Neural progenitor cell (in vitro differentiated cells): ENCODE results near the gene KIF26B. TPM values are rescaled to one million over a fixed set of nuclear protein-coding genes. Genes with fewer than 3 reads are reported as not detected.

Source experiments
- DNase-seq: peaks from one replicate; pipeline ENCODE4 v3.0.0-alpha.2; 2016; ENCODE audit warnings: low spot score
- H2AFZ ChIP-seq: fragments of 200-600 bp; sonication (generic); replicated peaks from 2 replicates; pipeline ENCODE4 v1.6.1; 2016; ENCODE audit warnings: antibody characterized with exemption
- H3F3A ChIP-seq: fragments of 200-600 bp; sonication (generic); 2 replicates; pipeline ENCODE4 v1.6.1; 2016; ENCODE audit warnings: antibody characterized with exemption, low read depth
- H3K27ac ChIP-seq: fragments of 200-600 bp; sonication (generic); 2 replicates; pipeline ENCODE4 v1.5.1; 2016; ENCODE audit warnings: mild to moderate bottlenecking
- H3K27me3 ChIP-seq: fragments of 200-600 bp; sonication (generic); 2 replicates; pipeline ENCODE4 v1.6.1; 2016; ENCODE audit warnings: mild to moderate bottlenecking, moderate library complexity
- H3K36me3 ChIP-seq: fragments of 200-600 bp; sonication (generic); 2 replicates; pipeline ENCODE4 v1.5.1; 2016
- H3K4me1 ChIP-seq: fragments of 200-600 bp; sonication (generic); 2 replicates; pipeline ENCODE4 v1.6.1; 2016; ENCODE audit warnings: mixed run types
- H3K4me2 ChIP-seq: fragments of 200-600 bp; sonication (generic); 2 replicates; pipeline ENCODE4 v1.6.1; 2016
- H3K4me3 ChIP-seq: fragments of 200-600 bp; sonication (generic); 2 replicates; pipeline ENCODE4 v1.5.1; 2016
- H3K79me2 ChIP-seq: fragments of 200-600 bp; sonication (generic); 2 replicates; pipeline ENCODE4 v1.6.1; 2016; ENCODE audit warnings: low read depth
- H3K9ac ChIP-seq: fragments of 200-600 bp; sonication (generic); 2 replicates; pipeline ENCODE4 v1.6.1; 2016
- H3K9me3 ChIP-seq: fragments of 200-600 bp; sonication (generic); 2 replicates; pipeline ENCODE4 v1.5.1; 2016; ENCODE audit warnings: low read depth
- H4K20me1 ChIP-seq: fragments of 200-600 bp; sonication (generic); 2 replicates; pipeline ENCODE4 v1.6.1; 2016; ENCODE audit warnings: low read depth
- H3K27ac Mint-ChIP-seq: 3 replicates; pipeline ENCODE4 v1.8.0; 2021; ENCODE audit warnings: mixed read lengths
- H3K27me3 Mint-ChIP-seq: 2 replicates; pipeline ENCODE4 v1.8.0; 2022; ENCODE audit warnings: low read depth, mild to moderate bottlenecking, inconsistent platforms, moderate library complexity, mixed read lengths; ENCODE audit not compliant: insufficient read depth
- H3K36me3 Mint-ChIP-seq: 3 replicates; pipeline ENCODE4 v1.8.0; 2021; ENCODE audit warnings: mixed read lengths
- H3K4me1 Mint-ChIP-seq: 3 replicates; pipeline ENCODE4 v1.8.0; 2021; ENCODE audit warnings: mixed read lengths
- H3K4me3 Mint-ChIP-seq: 3 replicates; pipeline ENCODE4 v1.8.0; 2021; ENCODE audit warnings: mild to moderate bottlenecking, moderate library complexity, mixed read lengths
- H3K9me3 Mint-ChIP-seq: 3 replicates; pipeline ENCODE4 v1.8.0; 2020; ENCODE audit warnings: mixed read lengths
- CTCF ChIP-seq: fragments of 200-600 bp; sonication (generic); IDR thresholded peaks from 2 replicates; pipeline ENCODE4 v1.5.1; 2017; ENCODE audit warnings: antibody characterized with exemption, mild to moderate bottlenecking
- EZH2 ChIP-seq: fragments of 200-600 bp; sonication (generic); IDR thresholded peaks from 2 replicates; pipeline ENCODE4 v1.6.1; 2017; ENCODE audit warnings: antibody characterized with exemption, mild to moderate bottlenecking, moderate library complexity
- EZH2phosphoT487 ChIP-seq: fragments of 200-600 bp; sonication (generic); IDR thresholded peaks from 2 replicates; pipeline ENCODE4 v1.6.1; 2017; ENCODE audit warnings: antibody characterized with exemption
- total RNA-seq: library from RNA; depleted of rRNA; stranded (reverse); fragments of >200 nt; gene quantifications from 2 replicates; pipeline ENCODE4 v1.2.3, GENCODE V29; 2015; ENCODE audit warnings: low replicate concordance

KIF26B gene
- total RNA-seq, 1 donor from 2014 or later, result 0.47 TPM

- Histone ChIP-seq H3K9me3 (no peaks in the 10 kb centered on the region), H3K36me3 (no peaks in the 10 kb centered on the region), H3K4me3 (no peak overlapping the region), H3K9ac (no peak overlapping the region), H3K27ac (no peak overlapping the region), H3K4me1 (no peaks in the 10 kb centered on the region), H3K4me2 (no peak overlapping the region), H2AFZ (no peak overlapping the region), H4K20me1 (no peaks in the 10 kb centered on the region), H3K27me3 (no peaks in the 10 kb centered on the region), H3K79me2 (no peaks in the 10 kb centered on the region), H3F3A (no peaks in the 10 kb centered on the region)
- Mint-ChIP-seq H3K36me3 (peaks cover 4% of the 10 kb centered on the region), H3K4me1 (peaks cover 17% of the 10 kb centered on the region), H3K27me3 (peaks cover 2% of the 10 kb centered on the region), H3K4me3 (no peak overlapping the region), H3K27ac (peak overlapping the region; percentile 11), H3K9me3 (no peaks in the 10 kb centered on the region)
- no peak for TF ChIP-seq EZH2
- TF ChIP-seq CTCF, result no peak
- no peak for DNase-seq
Observed at GRCh38 chr1:245292553-245292952, 137.8 kb downstream of the KIF26B start.

GRCh38 chr1:245294020-245294419, 139.2 kb downstream of the KIF26B start:
- DNase-seq, result no peak
- H3K36me3 ChIP-seq, result no peaks in the 10 kb centered on the region
- Mint-ChIP-seq H3K27me3 (peaks cover 2% of the 10 kb centered on the region), H3K4me3 (no peak overlapping the region), H3K9me3 (no peaks in the 10 kb centered on the region), H3K4me1 (peaks cover 17% of the 10 kb centered on the region), H3K36me3 (peaks cover 2% of the 10 kb centered on the region), H3K27ac (no peak overlapping the region)
- H4K20me1 ChIP-seq, result no peaks in the 10 kb centered on the region
- no peaks in the 10 kb centered on the region for H3K27me3 ChIP-seq
- H3K4me3 ChIP-seq, result no peak overlapping the region
- no peak overlapping the region for H3K27ac ChIP-seq
- TF ChIP-seq CTCF (no peak), EZH2phosphoT487 (no peak), EZH2 (no peak)
- no peaks in the 10 kb centered on the region for H3K4me1 ChIP-seq
- H3F3A ChIP-seq, result no peaks in the 10 kb centered on the region
- no peak overlapping the region for H2AFZ ChIP-seq
- no peak overlapping the region for H3K9ac ChIP-seq
- H3K4me2 ChIP-seq, result no peak overlapping the region
- no peaks in the 10 kb centered on the region for H3K9me3 ChIP-seq
- H3K79me2 ChIP-seq, result no peaks in the 10 kb centered on the region

- no peak overlapping the region for H3K9ac ChIP-seq
- no peak overlapping the region for H2AFZ ChIP-seq
- no peak overlapping the region for H3K27ac ChIP-seq
- TF ChIP-seq EZH2phosphoT487, result no peak
- TF ChIP-seq EZH2, result no peak
- TF ChIP-seq CTCF, result no peak
- no peak overlapping the region for H3K4me2 ChIP-seq
- H3F3A ChIP-seq, result no peaks in the 10 kb centered on the region
- H3K4me1 ChIP-seq, result no peaks in the 10 kb centered on the region
- Mint-ChIP-seq H3K27ac (no peak overlapping the region), H3K9me3 (no peaks in the 10 kb centered on the region), H3K27me3 (peaks cover 2% of the 10 kb centered on the region), H3K4me3 (no peak overlapping the region), H3K4me1 (peaks cover 6% of the 10 kb centered on the region), H3K36me3 (peaks cover 2% of the 10 kb centered on the region)
- H3K36me3 ChIP-seq, result no peaks in the 10 kb centered on the region
- no peaks in the 10 kb centered on the region for H3K27me3 ChIP-seq
- no peak for DNase-seq
- H3K79me2 ChIP-seq, result no peaks in the 10 kb centered on the region
- no peaks in the 10 kb centered on the region for H4K20me1 ChIP-seq
- H3K9me3 ChIP-seq, result no peaks in the 10 kb centered on the region
- H3K4me3 ChIP-seq, result no peak overlapping the region
Observed at GRCh38 chr1:245298781-245299180, 144.0 kb downstream of the KIF26B start.

GRCh38 chr1:245301162-245301580, 146.4 kb downstream of the KIF26B start:
- H3K36me3 Mint-ChIP-seq, result no peaks in the 10 kb centered on the region
- peak overlapping the region; percentile 2 for H3K27ac Mint-ChIP-seq
- Histone ChIP-seq H3K27ac (no peak overlapping the region), H3K4me3 (no peak overlapping the region), H3K79me2 (no peaks in the 10 kb centered on the region), H2AFZ (no peak overlapping the region), H3K4me2 (no peak overlapping the region), H3K9me3 (no peaks in the 10 kb centered on the region), H3K9ac (no peak overlapping the region), H3K4me1 (no peaks in the 10 kb centered on the region), H4K20me1 (no peaks in the 10 kb centered on the region), H3K36me3 (no peaks in the 10 kb centered on the region), H3K27me3 (no peaks in the 10 kb centered on the region), H3F3A (no peaks in the 10 kb centered on the region)
- H3K4me3 Mint-ChIP-seq, result no peak overlapping the region
- H3K4me1 Mint-ChIP-seq, result peaks cover 6% of the 10 kb centered on the region
- no peak for DNase-seq
- H3K27me3 Mint-ChIP-seq, result no peaks in the 10 kb centered on the region
- H3K9me3 Mint-ChIP-seq, result no peaks in the 10 kb centered on the region
- TF ChIP-seq EZH2 (no peak), EZH2phosphoT487 (no peak), CTCF (no peak)
